Trophoblast cell (in vitro differentiated cells and primary cell): ENCODE results near the gene FIBP.

Experiments
- DNase-seq, 2 donors: peaks; one replicate each; pipeline ENCODE4 v3.0.0-alpha.2; 2016
- H2AFZ ChIP-seq: 2 replicates; pipeline ENCODE4 v1.6.1; 2013; ENCODE audit warnings: low read length, moderate library complexity, mild to moderate bottlenecking; ENCODE audit not compliant: insufficient read depth, poor library complexity
- H2AK5ac ChIP-seq: 2 replicates; pipeline ENCODE4 v1.6.1; 2013; ENCODE audit warnings: mild to moderate bottlenecking, low read length
- H2BK120ac ChIP-seq: 2 replicates; pipeline ENCODE4 v1.6.1; 2013; ENCODE audit warnings: low read length, mild to moderate bottlenecking, moderate library complexity; ENCODE audit not compliant: insufficient read depth, poor library complexity
- H2BK12ac ChIP-seq: 2 replicates; pipeline ENCODE4 v1.6.1; 2013; ENCODE audit warnings: mild to moderate bottlenecking, low read length, moderate library complexity
- H2BK5ac ChIP-seq: 2 replicates; pipeline ENCODE4 v1.6.1; 2013; ENCODE audit warnings: low read length, low read depth, moderate library complexity, mild to moderate bottlenecking; ENCODE audit not compliant: poor library complexity
- H3K14ac ChIP-seq: 2 replicates; pipeline ENCODE4 v1.6.1; 2013; ENCODE audit warnings: mild to moderate bottlenecking, low read length
- H3K18ac ChIP-seq: 2 replicates; pipeline ENCODE4 v1.6.1; 2013; ENCODE audit warnings: mild to moderate bottlenecking, low read length
- H3K23ac ChIP-seq: 2 replicates; pipeline ENCODE4 v1.6.1; 2013; ENCODE audit warnings: low read length
- H3K27ac ChIP-seq: 2 replicates; pipeline ENCODE4 v1.5.1; 2013; ENCODE audit warnings: low read depth, mild to moderate bottlenecking, inconsistent platforms, low read length, moderate library complexity
- H3K27me3 ChIP-seq: 2 replicates; pipeline ENCODE4 v1.6.1; 2013; ENCODE audit warnings: inconsistent platforms, mild to moderate bottlenecking, low read length, moderate library complexity; ENCODE audit not compliant: insufficient read depth
- H3K36me3 ChIP-seq, 2 experiments: 1 replicate in 1 of 2; 2 replicates in 1 of 2; pipeline ENCODE4 v1.6.1; 2013; ENCODE audit warnings: low read length in 2 of 2, mild to moderate bottlenecking in 2 of 2, moderate library complexity in 1 of 2; ENCODE audit not compliant: insufficient read depth in 2 of 2, control insufficient read depth in 1 of 2
- H3K4ac ChIP-seq: 2 replicates; pipeline ENCODE4 v1.6.1; 2013; ENCODE audit warnings: low read depth, mild to moderate bottlenecking, low read length, moderate library complexity
- H3K4me1 ChIP-seq, 2 experiments: 1 replicate in 1 of 2; 2 replicates in 1 of 2; pipeline ENCODE4 v1.6.1; 2013; ENCODE audit warnings: low read length in 2 of 2, mild to moderate bottlenecking in 2 of 2, moderate library complexity in 1 of 2; ENCODE audit not compliant: insufficient read depth in 2 of 2, control insufficient read depth in 1 of 2
- H3K4me2 ChIP-seq: 2 replicates; pipeline ENCODE4 v1.6.1; 2013; ENCODE audit warnings: inconsistent platforms, mild to moderate bottlenecking, low read length, moderate library complexity
- H3K4me3 ChIP-seq: 2 replicates; pipeline ENCODE4 v1.5.1; 2013; ENCODE audit warnings: mild to moderate bottlenecking, low read depth, low read length, inconsistent platforms
- H3K79me1 ChIP-seq: one replicate; pipeline ENCODE4 v1.6.1; 2013; ENCODE audit warnings: low read length
- H3K79me2 ChIP-seq: 2 replicates; pipeline ENCODE4 v1.6.1; 2013; ENCODE audit warnings: low read length, mild to moderate bottlenecking; ENCODE audit not compliant: control insufficient read depth, insufficient read depth, poor library complexity
- H3K9ac ChIP-seq: 2 replicates; pipeline ENCODE4 v1.6.1; 2013; ENCODE audit warnings: mild to moderate bottlenecking, low read length
- H3K9me3 ChIP-seq: 2 replicates; pipeline ENCODE4 v1.6.1; 2013; ENCODE audit warnings: low read depth, mild to moderate bottlenecking, control low read depth, inconsistent platforms, low read length; ENCODE audit not compliant: insufficient read depth
- H4K12ac ChIP-seq: 2 replicates; pipeline ENCODE4 v1.6.1; 2013; ENCODE audit warnings: low read depth, mild to moderate bottlenecking, low read length, moderate library complexity
- H4K8ac ChIP-seq: 2 replicates; pipeline ENCODE4 v1.6.1; 2013; ENCODE audit warnings: low read depth, mild to moderate bottlenecking, low read length, moderate library complexity
- H4K91ac ChIP-seq: one replicate; pipeline ENCODE4 v1.6.1; 2013; ENCODE audit warnings: low read depth, mild to moderate bottlenecking, low read length, moderate library complexity
- WGBS: extraction: QIAGEN DNeasy Blood & Tissue Kit; methylation state at CpG from one replicate; pipeline ENCODE4 v1.1.7; 2013; ENCODE audit warnings: missing lambda C conversion rate; ENCODE audit not compliant: insufficient read length, insufficient coverage; ENCODE audit errors: extremely low coverage; 5-methylcytosine and 5-hydroxymethylcytosine counted together

Gene FIBP

GRCh38 chr11:65842144-65842543 lies 46.1 kb downstream of the FIBP start:
- DNase-seq, result peak; percentile 62 to 71
- Histone ChIP-seq H2BK120ac (no peak overlapping the region), H3K23ac (no peak overlapping the region), H2BK5ac (no peak overlapping the region), H4K12ac (no peak overlapping the region), H4K91ac (no peak overlapping the region), H3K4me3 (no peak overlapping the region), H2BK12ac (no peak overlapping the region), H3K27ac (no peak overlapping the region), H3K36me3 (no peaks in the 10 kb centered on the region), H3K79me1 (no peaks in the 10 kb centered on the region), H3K4me1 (no peaks in the 10 kb centered on the region), H3K18ac (no peak overlapping the region), H2AFZ (no peak overlapping the region), H2AK5ac (no peak overlapping the region), H3K14ac (no peak overlapping the region), H4K8ac (no peak overlapping the region), H3K9me3 (no peaks in the 10 kb centered on the region), H3K79me2 (no peaks in the 10 kb centered on the region), H3K9ac (no peak overlapping the region), H3K4me2 (no peak overlapping the region), H3K27me3 (no peaks in the 10 kb centered on the region), H3K4ac (no peak overlapping the region)
- no CpG with 5 or more reads among the region's 4 CpGs for WGBS

- Histone ChIP-seq H3K27ac (no peak overlapping the region), H3K14ac (no peak overlapping the region), H3K79me2 (no peaks in the 10 kb centered on the region), H3K4me3 (peak overlapping the region; percentile 60), H4K91ac (no peak overlapping the region), H2BK12ac (no peak overlapping the region), H4K12ac (no peak overlapping the region), H3K9me3 (peaks cover 3% of the 10 kb centered on the region), H3K18ac (no peak overlapping the region), H2BK5ac (no peak overlapping the region), H3K27me3 (no peaks in the 10 kb centered on the region), H2AFZ (peak overlapping the region; percentile 32), H3K4me1 (peaks cover 0 to 9% of the 10 kb centered on the region in 2 experiments), H3K36me3 (no peaks in the 10 kb centered on the region), H3K4ac (no peak overlapping the region), H2BK120ac (no peak overlapping the region), H2AK5ac (no peak overlapping the region), H4K8ac (no peak overlapping the region), H3K4me2 (peak overlapping the region; percentile 82), H3K9ac (no peak overlapping the region), H3K23ac (peak overlapping the region; percentile 67), H3K79me1 (peaks cover 5% of the 10 kb centered on the region)
- WGBS, result no CpG with 5 or more reads among the region's 6 CpGs
- DNase-seq, result no peak
Measured at GRCh38 chr11:65834202-65834601, 54.1 kb downstream of the FIBP start.
